Activated CD4-positive, CD25-positive, alpha-beta regulatory T cell treated with anti-CD3 and anti-CD28 coated beads, Interleukin-2, amount 50 U/mL, for 72 hours (primary cell): Measurements from ENCODE around the gene LRRC17.

Experiments used
- DNase-seq: peaks from one replicate; pipeline ENCODE4 v3.0.0; 2021

LRRC17 gene

DNA sequence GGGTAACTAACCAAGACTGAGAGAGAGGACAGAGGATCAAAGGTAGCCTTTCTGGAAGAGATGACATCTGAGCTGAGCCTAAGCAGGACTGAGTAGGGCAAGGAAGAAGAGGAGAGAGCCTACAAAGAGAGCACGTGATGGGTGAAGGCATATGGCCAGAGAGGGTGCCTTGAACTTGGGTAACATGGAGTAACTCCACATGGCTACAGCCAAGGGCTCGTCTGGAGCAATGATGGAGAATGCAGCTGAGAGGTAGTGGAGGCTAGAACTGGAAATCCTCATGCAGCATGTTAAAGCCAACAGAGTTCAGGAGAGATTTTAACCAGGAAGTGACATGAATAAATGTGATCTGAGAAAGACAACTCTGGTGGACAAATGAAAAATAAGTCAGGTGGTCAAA is 77.8 kb downstream of the LRRC17 start:
- DNase-seq: no peak

DNA sequence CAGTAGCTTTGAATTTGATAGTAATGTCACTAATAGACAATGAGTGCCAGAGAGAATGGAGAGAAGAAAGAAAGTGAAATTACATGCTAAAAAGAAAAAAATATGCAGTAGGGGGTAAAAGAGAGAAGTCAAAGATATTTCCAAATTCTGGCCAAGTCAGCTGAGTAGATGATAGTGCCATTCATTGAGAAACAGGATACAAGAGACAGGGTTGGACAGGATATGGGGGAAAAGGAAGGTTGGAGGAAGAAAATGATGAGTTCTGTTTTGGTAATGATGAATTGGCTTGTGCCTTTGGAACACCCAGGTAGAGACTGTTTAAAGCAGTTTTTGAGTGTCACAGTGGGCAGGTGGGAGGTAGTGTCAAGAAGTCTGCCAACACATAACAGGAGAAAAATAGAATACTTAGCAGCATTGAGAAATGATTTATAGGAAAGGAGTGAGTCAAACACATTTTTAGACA is 78.3 kb downstream of the LRRC17 start:
- DNase-seq: no peak

- DNase-seq: no peak
Measured at GRCh38 chr7:102991540-102992214, 78.9 kb downstream of the LRRC17 start.

DNA sequence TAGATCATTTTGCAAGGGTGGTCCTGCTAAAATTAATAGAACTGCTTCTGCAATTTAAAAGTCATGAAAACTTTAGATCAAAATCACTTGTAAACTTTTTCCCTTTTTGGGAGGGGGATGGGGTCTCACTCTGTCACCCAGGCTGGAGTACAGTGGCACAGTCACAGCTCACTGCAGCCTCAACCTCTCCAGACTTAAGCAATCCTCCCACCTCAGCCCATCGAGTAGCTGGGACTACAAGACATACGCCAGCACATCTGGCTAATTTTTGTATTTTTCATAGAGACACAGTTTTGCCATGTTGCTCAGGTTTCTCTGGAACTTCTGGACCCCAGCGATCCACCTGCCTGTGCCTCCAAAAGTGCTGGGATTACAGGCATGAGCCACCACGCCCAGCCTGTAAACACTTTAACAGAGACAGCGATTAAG is 79.7 kb downstream of the LRRC17 start:
- DNase-seq: no peak

- no peak for DNase-seq
Measured at GRCh38 chr7:102992938-102993717, 80.3 kb downstream of the LRRC17 start.

GRCh38 chr7:102993718-102994029 is 80.9 kb downstream of the LRRC17 start:
- no peak for DNase-seq

DNA sequence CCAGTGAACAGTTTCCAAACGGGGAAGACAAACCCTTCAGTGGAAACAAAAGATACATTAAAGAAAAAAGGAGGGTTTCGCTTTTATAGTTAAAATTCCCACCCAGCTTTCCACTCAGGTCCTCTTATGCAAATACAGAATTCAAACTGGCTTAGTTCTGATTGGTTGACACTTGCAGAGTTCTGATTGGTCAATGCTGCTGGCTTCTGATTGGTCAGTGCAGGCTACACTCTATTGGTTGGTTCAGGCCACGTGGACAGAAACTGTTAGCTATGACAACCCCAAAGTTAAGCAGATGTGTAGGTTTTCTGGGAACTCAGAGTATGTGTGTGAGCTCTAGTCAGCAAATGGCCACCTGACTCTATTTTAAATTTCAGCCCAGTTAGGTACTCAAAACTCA is 81.8 kb downstream of the LRRC17 start:
- no peak for DNase-seq
